ENCODE measurements around the gene HMCN2. TPM values are rescaled to one million over a fixed set of nuclear protein-coding genes. Genes with fewer than 3 reads are reported as not detected.
"Not testable (repeated sequence)": the region's sequence is repeated elsewhere in the genome, so short reads cannot be mapped to it uniquely, and the experiment has no call there.

Gene HMCN2
- total RNA-seq, 4 donors from 2014 or later = 9.1 to 38.6 (median 12.5) TPM

DNA sequence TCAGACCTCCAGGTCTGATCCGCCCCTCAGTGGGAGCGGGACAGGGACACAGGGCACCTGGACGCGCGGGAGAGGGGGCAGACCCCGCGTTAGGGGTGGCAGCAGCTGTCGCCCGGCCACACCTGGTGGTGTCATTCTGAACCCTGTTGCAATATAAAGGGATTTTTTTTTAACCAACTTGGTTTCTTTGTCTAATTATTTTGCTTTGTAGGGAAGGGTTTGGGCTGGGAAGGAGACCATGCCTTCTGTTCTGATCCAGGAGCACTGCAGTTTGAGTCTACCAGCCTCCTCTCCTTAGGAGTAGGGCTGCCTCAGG lies 168.3 kb downstream of the HMCN2 start:
- 62% methylated on average over 9 of the region's 9 CpGs for WGBS
- H3K9me3 ChIP-seq = no peaks in the 10 kb centered on the region
- H3K4me1 ChIP-seq = peaks cover 5 to 17% (median 13%) of the 10 kb centered on the region in 4 donors
- no peak for DNase-seq (ENCODE audit: extremely low spot score)
- peaks cover 0 to 20% (median 0%) of the 10 kb centered on the region in 4 donors for H3K27me3 ChIP-seq
- H3K27ac ChIP-seq (replicated peaks in 1 of 4) = no peak overlapping the region
- TF ChIP-seq POLR2A (IDR thresholded peaks at IDR 0.05; ENCODE audit: low read depth) (no peak), EP300 (IDR thresholded peaks at IDR 0.05) (no peak), POLR2AphosphoS5 (IDR thresholded peaks at IDR 0.05) (no peak)
- TF ChIP-seq, protein P1, sequence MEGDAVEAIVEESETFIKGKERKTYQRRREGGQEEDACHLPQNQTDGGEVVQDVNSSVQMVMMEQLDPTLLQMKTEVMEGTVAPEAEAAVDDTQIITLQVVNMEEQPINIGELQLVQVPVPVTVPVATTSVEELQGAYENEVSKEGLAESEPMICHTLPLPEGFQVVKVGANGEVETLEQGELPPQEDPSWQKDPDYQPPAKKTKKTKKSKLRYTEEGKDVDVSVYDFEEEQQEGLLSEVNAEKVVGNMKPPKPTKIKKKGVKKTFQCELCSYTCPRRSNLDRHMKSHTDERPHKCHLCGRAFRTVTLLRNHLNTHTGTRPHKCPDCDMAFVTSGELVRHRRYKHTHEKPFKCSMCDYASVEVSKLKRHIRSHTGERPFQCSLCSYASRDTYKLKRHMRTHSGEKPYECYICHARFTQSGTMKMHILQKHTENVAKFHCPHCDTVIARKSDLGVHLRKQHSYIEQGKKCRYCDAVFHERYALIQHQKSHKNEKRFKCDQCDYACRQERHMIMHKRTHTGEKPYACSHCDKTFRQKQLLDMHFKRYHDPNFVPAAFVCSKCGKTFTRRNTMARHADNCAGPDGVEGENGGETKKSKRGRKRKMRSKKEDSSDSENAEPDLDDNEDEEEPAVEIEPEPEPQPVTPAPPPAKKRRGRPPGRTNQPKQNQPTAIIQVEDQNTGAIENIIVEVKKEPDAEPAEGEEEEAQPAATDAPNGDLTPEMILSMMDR (IDR thresholded peaks at IDR 0.05) = no peak
- peaks cover 0 to 3% (median 0%) of the 10 kb centered on the region in 4 donors for H3K36me3 ChIP-seq
- H3K4me3 ChIP-seq = peak overlapping the region in 3 of 4 donors; percentile 48 to 58 (median 51)
- intact Hi-C loops (cut with DNase I) = loop anchor here (10.0 kb wide), 1 partner anchor 189 kb away; no protein-coding TSS in a partner anchor

GRCh38 chr9:130434656-130435055 lies 169.1 kb downstream of the HMCN2 start:
- WGBS = 96% methylated on average over 5 of the region's 5 CpGs
- intact Hi-C loops (cut with DNase I) = loop anchor here (10.0 kb wide), 1 partner anchor 190 kb away; no protein-coding TSS in a partner anchor
- H3K36me3 ChIP-seq; DNase-seq (ENCODE audit: extremely low spot score); H3K27ac ChIP-seq (replicated peaks in 1 of 4); H3K4me3 ChIP-seq; H3K9me3 ChIP-seq: not testable (repeated sequence)
- H3K27me3 ChIP-seq = peaks cover 0 to 20% (median 0%) of the 10 kb centered on the region in 4 donors
- peaks cover 5 to 17% (median 13%) of the 10 kb centered on the region in 4 donors for H3K4me1 ChIP-seq

DNA sequence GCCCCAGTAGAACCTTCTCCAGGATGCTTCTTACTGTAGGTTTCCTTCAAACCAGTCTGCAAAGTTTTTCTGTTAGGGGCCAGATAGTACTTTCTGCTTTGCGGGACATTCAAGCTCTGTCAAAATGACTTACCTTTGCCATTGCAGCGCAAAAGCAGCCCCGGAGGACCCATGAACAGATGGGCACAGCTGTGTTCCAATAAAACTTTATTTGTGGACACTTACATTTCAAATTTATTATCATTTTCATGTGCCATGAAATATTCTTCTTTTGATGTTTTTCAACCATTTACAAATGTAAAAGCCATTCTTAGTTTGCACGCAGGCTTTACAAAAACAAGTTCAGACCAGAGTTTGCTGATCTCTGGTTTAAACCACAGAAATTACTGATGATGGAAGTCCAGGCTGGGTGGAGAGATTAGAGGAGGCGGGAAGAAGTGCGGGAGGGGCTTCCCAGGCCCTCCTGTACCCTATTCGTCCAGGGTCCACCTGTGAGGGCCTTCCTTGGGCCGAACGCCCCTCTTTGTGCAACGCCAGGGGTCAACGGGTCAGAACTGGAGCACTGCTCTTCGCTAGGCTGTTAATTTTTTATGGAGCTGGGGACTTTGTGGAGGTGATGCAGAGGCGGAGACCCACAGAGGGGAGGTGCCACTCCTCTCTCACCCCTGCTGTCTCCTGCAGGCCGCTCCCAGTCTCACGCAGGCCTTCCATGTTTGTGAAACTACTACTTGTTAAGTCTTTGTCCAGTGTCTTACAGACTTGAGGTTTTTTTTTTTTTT lies 171.6 kb downstream of the HMCN2 start:
- H3K27me3 ChIP-seq = peaks cover 0 to 20% (median 0%) of the 10 kb centered on the region in 4 donors
- WGBS = 86% methylated on average over 15 of the region's 15 CpGs
- intact Hi-C loops (cut with DNase I) = loop anchor here (10.0 kb wide), 1 partner anchor 192 kb away; no protein-coding TSS in a partner anchor
- TF ChIP-seq EP300 (IDR thresholded peaks at IDR 0.05) = no peak
- TF ChIP-seq, protein P1 (IDR thresholded peaks at IDR 0.05) = no peak
- no peak for TF ChIP-seq POLR2A (IDR thresholded peaks at IDR 0.05; ENCODE audit: low read depth)
- TF ChIP-seq POLR2AphosphoS5 (IDR thresholded peaks at IDR 0.05) = no peak
- H3K27ac ChIP-seq (replicated peaks in 1 of 4) = no peak overlapping the region
- DNase-seq (ENCODE audit: extremely low spot score) = no peak
- no peak overlapping the region for H3K4me3 ChIP-seq
- H3K9me3 ChIP-seq = peaks cover 0 to 14% (median 8%) of the 10 kb centered on the region in 4 donors
- H3K4me1 ChIP-seq = peaks cover 5 to 17% (median 13%) of the 10 kb centered on the region in 4 donors
- H3K36me3 ChIP-seq = no peaks in the 10 kb centered on the region

GRCh38 chr9:130438382-130438981 lies 172.9 kb downstream of the HMCN2 start:
- Histone ChIP-seq H3K4me1 (peaks cover 3 to 6% (median 5%) of the 10 kb centered on the region in 4 donors), H3K27ac (replicated peaks in 1 of 4) (no peak overlapping the region), H3K9me3 (peaks cover 0 to 14% (median 8%) of the 10 kb centered on the region in 4 donors), H3K4me3 (no peak overlapping the region), H3K27me3 (peaks cover 0 to 9% (median 0%) of the 10 kb centered on the region in 4 donors), H3K36me3 (no peaks in the 10 kb centered on the region)
- 96% methylated on average over 3 of the region's 6 CpGs for WGBS
- DNase-seq (ENCODE audit: extremely low spot score) = no peak
- TF ChIP-seq POLR2A (IDR thresholded peaks at IDR 0.05; ENCODE audit: low read depth) (no peak), EP300 (IDR thresholded peaks at IDR 0.05) (no peak), POLR2AphosphoS5 (IDR thresholded peaks at IDR 0.05) (no peak)
- TF ChIP-seq, protein P1 (IDR thresholded peaks at IDR 0.05) = no peak
- intact Hi-C loops (cut with DNase I) = loop anchor here (10.0 kb wide), 1 partner anchor 194 kb away; no protein-coding TSS in a partner anchor

- 100% methylated on average over 1 of the region's 1 CpG for WGBS
- H3K9me3 ChIP-seq = peaks cover 0 to 14% (median 8%) of the 10 kb centered on the region in 4 donors
- DNase-seq (ENCODE audit: extremely low spot score) = no peak
- intact Hi-C loops (cut with DNase I) = no loop called here
- no peaks in the 10 kb centered on the region for H3K36me3 ChIP-seq
- H3K27me3 ChIP-seq = peaks cover 0 to 9% (median 0%) of the 10 kb centered on the region in 4 donors
- TF ChIP-seq POLR2A (IDR thresholded peaks at IDR 0.05; ENCODE audit: low read depth) (no peak), POLR2AphosphoS5 (IDR thresholded peaks at IDR 0.05) (no peak), EP300 (IDR thresholded peaks at IDR 0.05) (no peak)
- TF ChIP-seq, protein P1 (IDR thresholded peaks at IDR 0.05) = no peak
- peaks cover 9 to 23% (median 22%) of the 10 kb centered on the region in 4 donors for H3K4me1 ChIP-seq
- no peak overlapping the region for H3K27ac ChIP-seq (replicated peaks in 1 of 4)
- no peak overlapping the region for H3K4me3 ChIP-seq
Observed at GRCh38 chr9:130441031-130441430, 175.5 kb downstream of the HMCN2 start.

Measured in esophagus muscularis mucosa (tissue), 4 donors.